Measurements from ENCODE around the gene CACNA1B.

Gene CACNA1B

DNA sequence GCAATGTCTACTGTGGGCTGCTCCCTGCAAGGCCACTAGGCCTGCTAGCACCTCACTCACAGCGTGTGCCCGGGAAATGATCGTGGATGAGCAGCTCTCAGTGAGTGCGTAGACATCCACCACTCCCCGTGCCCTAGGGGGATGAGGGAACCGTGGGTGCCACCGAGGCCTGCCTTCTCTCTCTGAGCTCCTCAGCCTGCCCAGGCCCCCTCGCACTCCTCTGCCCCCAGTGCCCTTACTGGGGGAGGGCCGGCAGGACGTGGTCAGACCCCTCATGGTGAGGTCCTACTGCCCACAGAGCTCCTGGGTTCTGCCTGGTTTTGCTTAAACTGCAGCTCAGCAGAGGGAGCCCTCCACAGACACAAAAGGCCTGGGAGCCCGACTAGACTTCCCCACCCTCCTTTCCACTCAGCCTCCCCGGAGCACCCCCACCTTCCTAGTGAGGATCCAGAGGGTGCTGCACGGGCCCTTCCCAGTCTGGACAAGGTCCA lies 220.0 kb downstream of the CACNA1B start:
- Histone ChIP-seq H2AFZ (ENCODE audit: low read depth, low read length) (no peak overlapping the region), H3K9ac (ENCODE audit: low read depth, low read length) (no peak overlapping the region), H3K79me2 (ENCODE audit: insufficient read depth, low read length) (no peaks in the 10 kb centered on the region), H3K9me3 (ENCODE audit: insufficient read depth, low read length, severe bottlenecking) (no peaks in the 10 kb centered on the region), H3K4me2 (ENCODE audit: insufficient read depth, low read length) (no peak overlapping the region), H3K4me3 (ENCODE audit: low read depth in 1 of 2, low read length in 2 of 2) (no peak overlapping the region), H4K20me1 (ENCODE audit: insufficient read depth, low read length) (no peaks in the 10 kb centered on the region), H3K36me3 (ENCODE audit: insufficient read depth, low read length) (no peaks in the 10 kb centered on the region), H3K27me3 (ENCODE audit: insufficient read depth, low read length, poor library complexity) (no peaks in the 10 kb centered on the region), H3K4me1 (ENCODE audit: insufficient read depth, low read length) (no peaks in the 10 kb centered on the region), H3K27ac (ENCODE audit: low read length) (no peak overlapping the region)
- DNase-seq (no peak), ATAC-seq (ENCODE audit: insufficient read depth, low read depth) (no peak)
- TF ChIP-seq CTCF (IDR thresholded peaks at IDR 0.05; ENCODE audit: borderline replicate concordance, extremely low read depth, low read length, poor library complexity, severe bottlenecking) (no peak), EZH2 (IDR thresholded peaks at IDR 0.05; ENCODE audit: borderline replicate concordance, low read depth, low read length, severe bottlenecking) (no peak)

DNA sequence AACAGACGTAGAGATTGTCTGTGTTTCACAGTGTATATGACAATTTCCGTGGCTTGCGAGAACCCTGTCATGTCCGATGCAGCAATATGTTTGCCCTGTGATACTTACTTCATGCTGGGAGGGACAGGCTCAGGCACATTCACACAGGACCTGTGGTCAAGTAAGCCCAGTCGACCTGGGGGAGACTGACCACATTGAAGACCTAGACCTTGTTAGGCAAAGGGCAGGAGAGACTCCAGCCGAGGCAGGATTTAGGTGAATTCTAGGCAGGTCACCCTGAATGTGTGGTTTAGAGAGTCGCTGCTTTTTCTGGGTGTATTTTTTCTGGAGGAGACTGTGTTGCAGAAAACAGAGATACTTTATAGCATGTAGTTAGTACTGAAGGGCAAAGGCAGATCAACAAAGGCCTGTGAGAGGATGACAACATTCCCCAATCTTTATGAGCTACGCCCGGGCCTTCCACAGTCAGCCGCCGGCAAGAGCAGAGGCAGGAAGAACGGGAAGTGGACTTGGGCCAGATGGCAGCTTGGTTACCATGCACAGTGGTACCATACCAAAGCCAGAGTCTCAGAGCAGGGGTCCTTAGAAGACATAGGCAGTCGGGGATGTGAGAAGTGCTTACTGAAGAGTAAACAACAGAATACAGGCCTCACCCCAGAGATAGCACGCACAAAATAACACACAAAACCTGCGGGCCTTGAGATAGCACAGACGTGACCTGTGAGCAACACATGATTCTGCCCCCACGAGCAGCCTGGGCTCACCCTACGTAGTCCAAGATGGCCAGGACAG lies 220.7 kb downstream of the CACNA1B start:
- Histone ChIP-seq H3K36me3 (ENCODE audit: insufficient read depth, low read length) (no peaks in the 10 kb centered on the region), H3K27me3 (ENCODE audit: insufficient read depth, low read length, poor library complexity) (no peaks in the 10 kb centered on the region), H3K27ac (ENCODE audit: low read length) (no peak overlapping the region), H3K79me2 (ENCODE audit: insufficient read depth, low read length) (no peaks in the 10 kb centered on the region), H3K9me3 (ENCODE audit: insufficient read depth, low read length, severe bottlenecking) (no peaks in the 10 kb centered on the region), H3K4me1 (ENCODE audit: insufficient read depth, low read length) (no peaks in the 10 kb centered on the region), H3K9ac (ENCODE audit: low read depth, low read length) (no peak overlapping the region), H3K4me3 (ENCODE audit: low read depth in 1 of 2, low read length in 2 of 2) (no peak overlapping the region), H4K20me1 (ENCODE audit: insufficient read depth, low read length) (no peaks in the 10 kb centered on the region), H2AFZ (ENCODE audit: low read depth, low read length) (no peak overlapping the region), H3K4me2 (ENCODE audit: insufficient read depth, low read length) (no peak overlapping the region)
- ATAC-seq (ENCODE audit: insufficient read depth, low read depth) (no peak), DNase-seq (no peak)
- no peak for TF ChIP-seq CTCF (IDR thresholded peaks at IDR 0.05; ENCODE audit: borderline replicate concordance, extremely low read depth, low read length, poor library complexity, severe bottlenecking)
- TF ChIP-seq EZH2 (IDR thresholded peaks at IDR 0.05; ENCODE audit: borderline replicate concordance, low read depth, low read length, severe bottlenecking), result no peak

GRCh38 chr9:138098908-138099791 lies 221.6 kb downstream of the CACNA1B start:
- H3K4me2 ChIP-seq (ENCODE audit: insufficient read depth, low read length), result no peak overlapping the region
- TF ChIP-seq CTCF (IDR thresholded peaks at IDR 0.05; ENCODE audit: borderline replicate concordance, extremely low read depth, low read length, poor library complexity, severe bottlenecking) (no peak), EZH2 (IDR thresholded peaks at IDR 0.05; ENCODE audit: borderline replicate concordance, low read depth, low read length, severe bottlenecking) (no peak)
- H3K9me3 ChIP-seq (ENCODE audit: insufficient read depth, low read length, severe bottlenecking), result no peaks in the 10 kb centered on the region
- H4K20me1 ChIP-seq (ENCODE audit: insufficient read depth, low read length), result no peaks in the 10 kb centered on the region
- H3K27me3 ChIP-seq (ENCODE audit: insufficient read depth, low read length, poor library complexity), result no peaks in the 10 kb centered on the region
- no peaks in the 10 kb centered on the region for H3K36me3 ChIP-seq (ENCODE audit: insufficient read depth, low read length)
- H3K9ac ChIP-seq (ENCODE audit: low read depth, low read length), result no peak overlapping the region
- no peaks in the 10 kb centered on the region for H3K4me1 ChIP-seq (ENCODE audit: insufficient read depth, low read length)
- no peaks in the 10 kb centered on the region for H3K79me2 ChIP-seq (ENCODE audit: insufficient read depth, low read length)
- H2AFZ ChIP-seq (ENCODE audit: low read depth, low read length), result no peak overlapping the region
- no peak overlapping the region for H3K27ac ChIP-seq (ENCODE audit: low read length)
- ATAC-seq (ENCODE audit: insufficient read depth, low read depth), result no peak
- no peak for DNase-seq
- no peak overlapping the region for H3K4me3 ChIP-seq (ENCODE audit: low read depth in 1 of 2, low read length in 2 of 2)
